RKO (cell line): ENCODE data around the gene LRCOL1.

Experiments used
- DNase-seq: peaks from one replicate; pipeline ENCODE4 v3.0.0-alpha.2; 2016; ENCODE audit warnings: low spot score

The LRCOL1 gene

GRCh38 chr12:132619071-132619385, 8.6 kb upstream of the LRCOL1 start:
- no peak for DNase-seq

- DNase-seq = no peak
Observed at GRCh38 chr12:132618683-132619043, 8.3 kb upstream of the LRCOL1 start, which contains the start of gene P2RX2. Gene P2RX2 (plus strand): TSS chr12:132618776. CDS start chr12:132618817, 41 bp downstream.

DNA sequence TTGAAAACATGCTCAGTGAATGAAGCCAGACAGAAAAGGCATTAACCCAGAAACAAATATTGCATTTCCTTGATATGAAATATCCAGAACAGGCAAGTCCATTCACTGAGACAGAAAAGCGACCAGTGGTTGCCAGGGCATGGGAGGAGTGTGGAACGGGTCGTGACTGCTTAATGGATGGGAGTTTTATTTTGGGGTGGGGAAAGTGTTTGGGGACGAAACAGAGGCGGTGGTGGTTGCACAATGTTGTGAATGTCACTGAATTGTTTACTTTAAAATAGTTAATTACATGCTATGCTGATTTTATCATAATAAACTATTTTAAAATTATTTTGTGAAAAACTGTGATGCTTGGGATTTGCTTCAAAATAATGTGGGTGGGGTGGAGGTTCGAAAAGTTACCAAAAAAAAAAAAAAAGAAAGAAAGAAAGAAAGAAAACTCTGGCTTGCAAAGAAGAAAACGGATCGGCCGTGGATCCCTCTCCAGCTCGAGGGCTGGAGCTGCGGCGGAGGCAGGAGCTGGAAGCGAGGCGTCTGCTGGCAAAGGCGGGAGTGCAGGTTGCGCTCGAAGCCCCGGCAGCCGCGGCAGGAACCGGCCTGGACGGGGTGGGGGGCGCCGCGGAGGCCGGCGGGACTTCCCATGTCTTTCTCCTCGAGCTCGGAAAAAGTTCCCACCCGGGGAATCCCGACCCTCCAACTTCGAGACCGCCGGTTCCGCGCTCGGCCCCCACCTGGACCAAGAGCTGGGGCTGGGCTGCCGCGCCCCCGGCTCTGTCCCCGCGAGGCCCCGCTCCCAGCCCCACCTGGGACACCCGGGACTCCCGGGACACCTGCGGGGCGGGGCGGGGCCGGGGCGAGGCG, 7.7 kb upstream of the LRCOL1 start:
- no peak for DNase-seq

- no peak for DNase-seq
Observed at GRCh38 chr12:132617135-132617701, 6.8 kb upstream of the LRCOL1 start.

GRCh38 chr12:132615579-132616038, 5.2 kb upstream of the LRCOL1 start:
- no peak for DNase-seq

DNA sequence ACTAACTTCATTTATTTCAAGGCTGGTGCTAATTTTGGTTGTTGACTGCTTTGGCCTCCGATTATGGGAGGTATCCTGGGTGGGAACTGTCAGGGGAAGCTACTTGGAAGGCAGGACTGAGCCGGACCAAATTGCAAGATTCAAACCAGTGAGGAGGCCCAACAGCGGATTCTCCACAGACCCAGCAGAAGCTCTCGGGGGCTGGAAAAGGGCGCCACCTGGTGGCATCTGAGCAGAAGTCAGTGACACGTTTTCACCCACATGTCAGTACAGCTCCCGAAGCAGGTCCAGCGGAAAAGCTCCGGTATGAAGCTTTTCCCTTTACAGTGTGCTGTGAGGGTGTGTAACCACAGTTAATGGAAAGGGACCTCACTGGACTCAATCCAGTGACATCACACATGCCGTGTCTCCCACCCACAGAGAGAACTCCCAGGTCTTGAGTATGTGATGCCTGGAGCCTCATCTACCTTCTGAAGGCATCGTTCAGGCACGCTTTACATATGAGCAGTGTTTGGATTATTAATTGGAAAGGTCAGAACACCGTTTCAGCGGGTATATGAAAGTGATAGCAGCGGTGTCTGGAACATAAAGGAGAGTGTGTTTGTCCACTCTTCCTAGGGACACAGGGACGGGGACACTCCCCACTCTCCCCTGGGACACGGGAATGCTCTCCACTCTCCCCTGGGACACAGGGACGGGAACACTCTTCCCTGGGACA, 4.6 kb upstream of the LRCOL1 start:
- DNase-seq = peak; percentile 84

GRCh38 chr12:132614029-132614428, 3.6 kb upstream of the LRCOL1 start:
- DNase-seq = no peak

DNA sequence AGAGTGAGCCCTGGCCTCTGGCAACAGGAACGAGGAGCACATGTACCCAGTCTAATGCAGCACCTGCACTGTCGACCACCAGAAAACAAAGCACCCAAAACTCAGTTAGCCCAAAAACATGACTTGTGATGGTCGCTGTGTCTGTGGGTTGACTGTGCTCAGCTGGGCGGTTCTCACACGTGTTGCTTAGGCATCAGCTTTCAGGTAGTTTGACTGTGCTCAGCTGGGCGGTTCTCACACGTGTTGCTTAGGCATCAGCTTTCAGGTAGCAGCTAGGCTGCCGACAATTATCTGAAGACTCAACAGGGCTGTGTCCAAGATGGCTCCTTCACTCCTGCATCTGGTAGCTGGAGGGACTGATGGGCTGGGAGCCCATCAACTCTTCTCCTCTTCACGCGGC, 1.2 kb upstream of the LRCOL1 start:
- DNase-seq = no peak

DNA sequence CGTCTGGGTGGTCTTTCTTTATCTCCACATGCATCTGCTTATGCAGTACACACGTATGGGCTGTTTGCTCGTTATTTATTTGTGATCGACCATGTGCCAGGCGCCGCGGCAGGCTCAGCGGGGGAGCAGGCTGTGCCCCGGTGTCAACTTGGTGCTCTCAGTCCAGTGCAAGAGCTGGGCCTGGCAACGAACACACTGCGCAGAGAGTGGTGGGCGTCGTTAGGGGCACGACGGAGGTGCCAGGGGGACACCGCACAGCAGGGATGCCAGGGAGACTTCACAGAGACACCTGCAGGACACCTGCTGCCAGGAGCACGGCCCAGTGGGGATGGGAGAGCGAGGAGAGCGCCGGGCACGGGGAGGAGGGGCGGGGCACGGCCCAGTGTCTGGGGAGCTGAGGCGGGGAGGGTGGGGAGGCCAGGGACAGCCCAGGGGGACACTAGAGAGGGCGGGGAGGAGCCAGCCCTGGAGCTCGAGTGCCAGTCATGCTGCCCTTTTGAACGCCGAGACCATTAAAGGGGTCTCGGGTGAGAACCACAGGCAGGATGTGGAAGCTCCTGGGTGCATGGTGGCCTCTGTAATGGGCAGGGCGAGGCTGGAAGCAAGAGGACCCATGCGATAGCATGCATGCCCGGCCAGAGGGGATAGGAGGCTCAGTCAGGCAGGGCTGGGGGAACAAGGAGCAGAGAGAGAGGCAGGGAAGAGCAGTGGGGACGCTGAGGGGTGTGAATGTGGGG, 652 bp upstream of the LRCOL1 start:
- no peak for DNase-seq

DNA sequence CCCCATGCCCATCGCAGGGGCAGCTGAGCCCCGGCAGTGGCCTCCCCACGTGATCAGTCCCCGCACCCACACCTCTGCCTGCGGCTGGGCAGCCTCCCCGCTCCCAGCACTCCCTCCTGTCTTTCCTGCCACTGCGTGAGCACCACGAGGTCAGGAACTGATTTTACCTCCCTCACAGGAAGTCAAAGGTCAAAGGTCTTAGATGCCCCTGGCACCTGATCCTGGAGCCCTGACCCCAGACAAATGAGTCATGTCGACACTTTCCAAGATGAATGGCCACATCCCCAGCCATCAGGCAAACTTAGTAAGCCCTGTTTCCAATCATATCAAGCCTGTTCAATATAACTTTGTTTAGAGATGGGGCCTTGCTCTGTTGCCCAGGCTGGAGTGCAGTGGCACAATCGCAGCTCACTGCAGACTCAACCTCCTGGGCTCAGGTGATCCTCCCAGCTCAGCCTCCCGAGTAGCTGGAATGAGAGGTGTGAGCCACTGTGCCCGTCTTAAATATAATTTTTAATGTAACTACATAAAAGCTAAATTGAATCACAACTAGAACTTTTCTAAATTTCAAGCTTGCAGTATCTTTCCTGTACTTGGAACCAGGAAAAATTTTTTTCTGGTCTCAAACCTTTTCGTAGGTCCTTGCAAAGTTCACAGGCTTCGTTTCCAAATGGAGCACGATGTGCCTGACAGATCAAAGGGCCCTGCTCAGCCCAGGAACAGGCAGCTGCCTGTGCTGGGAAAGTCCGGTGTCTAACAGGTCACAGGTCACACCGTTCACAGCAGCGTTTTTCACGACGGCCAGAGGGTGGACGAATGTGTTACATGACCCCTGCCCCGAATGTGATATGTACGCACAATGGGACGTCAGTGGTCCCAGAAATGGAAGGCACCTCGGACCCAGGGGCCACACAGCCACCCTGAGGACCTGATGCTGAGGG, 1.9 kb downstream of the LRCOL1 start:
- DNase-seq = no peak

- DNase-seq = no peak
Observed at GRCh38 chr12:132606927-132607326, 3.5 kb downstream of the LRCOL1 start.

- no peak for DNase-seq
Observed at GRCh38 chr12:132606466-132606865, 3.9 kb downstream of the LRCOL1 start.

DNA sequence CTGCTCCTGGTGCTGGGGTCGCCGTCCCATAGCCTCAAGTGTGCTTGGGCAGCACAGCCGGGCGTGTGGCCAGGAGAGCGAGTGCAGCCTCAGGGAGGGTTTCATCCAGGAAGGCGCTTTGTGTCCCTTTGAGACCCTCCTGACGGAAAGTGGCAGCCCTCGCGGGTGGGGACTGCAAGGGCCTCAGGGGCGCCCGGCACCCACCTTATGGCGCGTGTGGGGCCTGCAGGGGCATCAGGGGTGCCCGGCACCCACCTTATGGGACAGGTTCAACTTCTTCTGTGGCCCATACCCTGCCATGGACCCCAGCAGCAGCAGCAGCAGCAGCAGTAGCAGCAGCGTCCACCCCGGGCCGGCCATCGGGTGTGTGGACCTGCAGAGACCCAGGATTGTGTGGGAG, 4.5 kb downstream of the LRCOL1 start:
- no peak for DNase-seq

GRCh38 chr12:132604668-132605441, 5.5 kb downstream of the LRCOL1 start:
- no peak for DNase-seq

DNA sequence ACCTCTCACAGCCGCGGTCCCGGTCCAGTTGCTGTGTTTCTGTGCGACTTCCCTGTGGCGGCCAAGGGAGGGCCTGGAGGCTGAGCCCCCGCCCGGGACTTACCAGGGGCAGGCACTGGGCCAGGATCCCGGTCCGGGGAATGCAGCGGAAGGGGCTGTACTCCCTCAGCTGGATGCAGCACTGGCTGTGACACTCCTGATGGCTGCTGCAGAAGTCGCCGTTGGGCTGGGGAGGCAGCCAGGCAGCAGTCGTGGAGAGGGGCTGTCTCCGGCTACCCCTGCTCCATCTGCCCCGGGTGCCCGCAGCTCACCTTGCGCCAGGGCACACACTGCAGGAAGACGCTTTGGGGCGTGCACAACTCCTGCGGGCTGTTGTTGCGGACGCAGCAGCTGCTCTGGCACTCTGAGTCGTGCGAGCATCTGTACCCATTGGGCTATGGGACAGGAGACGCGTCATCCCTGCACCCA, 6.2 kb downstream of the LRCOL1 start:
- DNase-seq = no peak

GRCh38 chr12:132603240-132604150, 6.9 kb downstream of the LRCOL1 start:
- no peak for DNase-seq

DNA sequence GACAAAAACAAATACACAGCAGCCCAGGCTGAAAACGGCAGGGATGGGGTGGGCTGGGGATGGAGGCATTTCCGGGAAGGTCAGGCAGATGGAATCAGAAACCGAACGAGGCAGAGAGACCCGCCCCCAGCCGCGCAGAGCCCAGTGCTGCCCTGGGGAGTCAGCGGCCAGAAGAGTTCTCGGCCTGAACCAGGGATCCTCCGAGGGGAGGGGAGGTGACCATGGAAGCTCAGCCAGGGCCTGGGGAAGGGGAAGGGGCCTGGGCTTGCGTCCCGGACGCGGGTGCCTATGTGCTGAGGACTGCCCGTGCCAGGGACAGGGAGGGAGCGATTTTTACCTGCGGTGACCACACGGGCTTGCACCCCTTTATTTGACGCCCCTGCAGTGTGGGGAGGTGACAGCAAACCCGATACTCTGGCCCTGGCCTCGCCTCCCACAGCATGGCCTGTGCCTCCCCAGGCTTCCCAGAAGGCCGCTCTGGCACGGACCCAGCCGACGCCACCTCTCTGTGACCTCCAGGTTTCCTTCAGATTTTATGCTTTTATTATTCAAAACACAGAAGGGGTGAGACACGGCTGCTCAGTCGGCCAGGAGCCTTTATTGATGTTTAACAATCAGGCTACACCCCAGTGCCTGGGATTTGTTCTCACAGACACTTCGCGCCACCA, 7.7 kb downstream of the LRCOL1 start:
- DNase-seq = no peak

DNA sequence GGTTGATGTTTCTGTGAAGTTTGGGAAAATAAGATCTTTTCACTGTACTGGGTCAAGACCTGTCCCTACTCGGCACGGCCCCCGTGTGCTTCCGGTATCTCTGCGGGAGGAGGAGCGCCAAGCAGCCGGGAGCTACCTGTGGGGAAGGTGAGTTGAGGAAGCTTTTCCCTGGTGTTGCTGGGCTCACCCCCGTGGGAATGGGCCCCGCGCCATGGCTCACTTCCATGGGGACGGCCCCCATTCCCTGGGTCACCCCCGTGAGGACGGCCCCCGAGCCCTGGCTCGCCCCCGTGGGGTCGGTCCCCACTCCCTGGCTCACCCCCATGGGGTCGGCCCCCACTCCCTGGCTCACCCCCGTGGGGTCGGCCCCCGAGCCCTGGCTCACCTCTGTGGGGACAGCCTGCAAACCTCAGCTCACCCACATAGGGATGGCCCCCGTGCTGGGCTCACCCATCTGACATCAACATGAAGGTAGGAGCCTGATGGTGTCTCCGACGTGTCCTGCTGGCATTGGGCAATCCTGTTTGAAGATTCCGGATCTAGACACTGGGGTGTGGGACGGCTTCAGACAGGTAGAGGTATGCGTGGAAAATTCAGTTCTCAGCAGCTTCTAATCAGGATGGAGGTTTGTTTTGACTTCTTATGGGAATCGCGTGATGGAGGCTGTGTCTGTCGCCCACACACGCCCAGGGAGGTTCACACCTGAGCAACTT, 9.1 kb downstream of the LRCOL1 start:
- DNase-seq = no peak
